Measurements from ENCODE around the gene WBP2.
"Not testable (repeated sequence)": the region's sequence is repeated elsewhere in the genome, so short reads cannot be mapped to it uniquely, and the experiment has no call there.

WBP2 gene

DNA sequence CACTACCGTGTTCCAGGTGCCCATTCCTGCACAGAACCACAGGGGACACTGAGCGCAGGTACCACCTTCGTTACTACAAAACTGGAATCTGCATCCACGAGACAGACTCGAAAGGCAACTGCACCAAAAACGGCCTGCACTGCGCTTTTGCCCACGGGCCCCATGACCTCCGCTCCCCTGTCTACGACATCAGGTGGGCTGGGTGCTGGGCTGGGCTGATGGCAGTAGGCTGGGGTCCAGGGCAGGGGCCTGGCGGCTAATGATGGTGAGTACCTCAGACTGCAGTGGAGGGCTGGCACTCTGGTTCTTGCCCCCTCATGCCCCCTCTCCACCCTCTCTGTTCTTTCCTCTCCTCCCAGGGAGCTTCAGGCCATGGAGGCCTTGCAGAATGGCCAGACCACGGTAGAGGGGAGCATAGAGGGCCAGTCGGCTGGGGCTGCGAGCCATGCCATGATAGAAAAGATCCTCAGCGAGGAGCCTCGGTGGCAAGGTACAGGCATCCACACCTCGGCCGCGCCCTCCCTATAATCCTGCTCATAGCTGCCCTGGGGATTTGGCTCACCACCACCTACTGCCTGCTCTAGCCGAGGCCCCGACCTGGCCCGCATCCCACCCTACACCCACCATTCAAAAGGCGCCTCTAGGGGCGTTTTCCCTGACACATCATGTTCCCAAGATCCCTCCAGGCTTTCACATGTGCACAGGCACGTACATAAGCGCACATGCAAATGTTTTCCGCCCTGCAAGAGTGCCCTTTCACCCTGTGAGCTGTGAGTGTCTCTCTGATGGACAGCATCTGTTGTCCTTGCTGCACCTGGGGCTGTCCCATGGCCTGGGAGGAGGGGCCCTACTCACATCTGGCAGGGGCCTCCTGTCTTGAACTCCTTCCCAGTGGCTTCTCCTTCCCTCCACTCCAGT, 42.8 kb downstream of the WBP2 start:
- no peak for DNase-seq

DNA sequence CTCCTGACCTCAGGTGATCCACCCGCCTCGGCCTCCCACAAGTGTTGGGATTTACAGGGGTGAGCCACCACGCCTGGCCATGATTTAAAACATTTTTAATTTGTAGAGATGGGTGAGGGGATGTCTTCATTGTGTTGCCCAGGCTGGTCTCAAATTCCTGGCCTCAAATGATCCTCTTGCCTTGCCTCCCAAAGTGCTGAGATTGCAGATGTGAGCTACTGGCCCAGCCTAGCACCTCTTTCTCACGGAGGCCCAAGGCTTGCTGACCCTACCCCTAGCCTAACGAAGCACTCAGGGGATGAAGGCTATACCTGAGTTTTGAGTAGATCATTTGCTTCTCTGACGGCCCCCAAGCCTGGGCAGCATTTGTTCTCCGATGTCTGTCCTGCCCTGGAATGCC, 44.0 kb downstream of the WBP2 start:
- DNase-seq = no peak

DNA sequence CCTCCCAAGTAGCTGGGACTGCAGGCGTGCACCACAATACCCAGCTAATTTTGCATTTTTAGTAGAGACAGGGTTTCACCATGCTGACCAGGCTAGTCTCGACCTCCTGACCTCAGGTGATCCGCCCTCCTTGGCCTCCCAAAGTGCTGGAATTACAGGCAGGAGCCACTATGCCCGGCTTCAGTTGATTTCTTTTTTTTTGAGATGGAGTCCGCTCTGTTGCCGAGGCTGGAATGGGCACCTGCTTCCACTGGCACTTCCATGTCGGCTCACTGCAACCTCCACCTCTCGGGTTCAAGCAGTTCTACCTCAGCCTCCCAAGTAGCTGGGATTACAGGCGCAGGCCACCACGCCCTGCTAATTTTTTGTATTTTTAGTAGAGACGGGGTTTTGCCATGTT, 44.4 kb downstream of the WBP2 start:
- not testable (repeated sequence) for DNase-seq

DNA sequence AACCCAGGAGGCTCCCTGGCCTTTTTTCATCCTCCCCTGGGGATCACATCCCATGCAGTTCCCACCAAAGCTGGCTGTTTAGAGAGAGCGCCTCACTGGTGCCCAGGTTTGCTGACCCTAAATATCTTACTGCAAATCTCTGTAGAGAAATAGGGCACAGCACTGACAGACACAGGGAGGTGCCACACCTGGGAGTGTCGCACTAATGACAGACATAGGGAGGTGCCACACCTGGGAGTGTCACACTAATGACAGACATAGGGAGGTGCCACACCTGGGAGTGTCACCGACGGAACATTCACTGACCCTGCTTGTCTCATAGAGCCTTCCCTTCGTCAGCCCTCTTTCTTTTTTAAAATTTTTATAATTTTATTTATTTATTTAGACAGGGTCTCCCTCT, 44.9 kb downstream of the WBP2 start:
- DNase-seq = no peak

DNA sequence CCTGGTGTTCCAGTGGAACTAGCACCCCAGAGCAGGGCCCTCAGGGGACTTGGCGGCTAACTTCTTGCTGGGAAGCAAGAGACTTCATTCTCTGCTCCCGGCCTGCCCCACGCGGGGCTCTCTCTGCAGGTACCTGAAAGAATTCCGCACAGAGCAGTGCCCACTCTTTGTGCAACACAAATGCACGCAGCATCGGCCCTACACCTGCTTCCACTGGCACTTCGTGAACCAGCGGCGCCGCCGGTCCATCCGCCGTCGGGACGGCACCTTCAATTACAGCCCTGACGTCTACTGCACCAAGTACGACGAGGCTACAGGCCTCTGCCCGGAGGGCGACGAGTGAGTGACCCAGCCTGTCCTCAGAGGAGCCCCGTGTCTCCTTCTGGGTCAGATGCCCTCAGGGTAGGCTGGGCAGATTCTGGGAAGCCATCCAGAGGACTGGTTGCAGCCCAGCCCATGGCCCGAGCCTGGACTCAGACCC, 45.5 kb downstream of the WBP2 start:
- DNase-seq = no peak

DNA sequence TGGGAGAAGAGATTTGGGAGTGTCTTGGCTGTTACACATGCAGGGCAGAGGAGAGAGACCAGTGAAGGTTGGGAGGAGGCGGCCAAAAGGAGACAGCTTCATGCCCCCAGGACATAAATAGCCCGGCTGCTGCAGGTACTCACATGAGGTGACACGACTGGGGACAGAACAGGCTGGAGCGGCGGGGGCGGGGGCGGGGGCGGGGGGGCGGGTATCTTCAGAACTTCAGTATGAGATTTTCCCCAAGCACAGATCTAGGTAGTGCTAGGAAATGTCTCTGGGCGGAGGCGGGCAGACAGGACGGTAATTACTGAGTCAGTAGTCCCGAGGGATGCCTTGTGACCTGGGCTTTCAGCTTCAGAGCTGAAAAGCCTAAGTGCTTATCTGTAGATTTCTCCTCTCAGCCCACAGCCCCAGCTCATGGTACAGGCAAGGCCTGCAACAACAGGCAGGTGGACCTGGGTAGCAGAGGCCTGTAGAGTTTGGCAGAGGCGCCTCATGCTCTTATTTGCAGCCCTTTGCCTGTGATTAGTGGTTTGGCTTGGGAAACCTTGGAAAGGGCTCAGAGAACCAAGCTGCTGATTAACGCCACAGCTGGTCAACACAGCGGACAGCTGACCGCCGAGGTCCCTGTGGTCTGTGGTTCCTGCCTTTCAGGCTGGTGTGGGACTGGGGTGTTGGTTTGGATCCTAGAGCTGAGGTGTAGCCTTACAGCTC, 46.1 kb downstream of the WBP2 start:
- peak in 1 of 2 experiments; percentile 41 for DNase-seq

DNA sequence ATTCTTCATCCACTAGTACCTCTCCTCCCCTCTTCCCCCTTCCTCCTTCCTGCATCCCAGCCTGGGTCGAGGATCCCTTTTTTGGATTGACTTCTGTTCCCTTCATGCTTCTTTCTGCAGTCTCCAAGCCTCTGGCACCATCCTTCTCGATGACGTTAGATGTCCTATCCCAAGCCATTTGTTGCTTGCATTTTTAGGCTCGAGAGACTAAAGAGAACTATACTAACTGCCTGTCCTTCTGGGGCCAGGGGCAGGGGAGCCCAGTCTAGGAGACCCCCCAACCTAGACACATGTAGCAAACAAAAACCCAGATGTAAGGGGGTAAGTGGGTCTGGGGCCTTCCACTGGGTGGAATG, 46.6 kb downstream of the WBP2 start:
- DNase-seq = no peak

DNA sequence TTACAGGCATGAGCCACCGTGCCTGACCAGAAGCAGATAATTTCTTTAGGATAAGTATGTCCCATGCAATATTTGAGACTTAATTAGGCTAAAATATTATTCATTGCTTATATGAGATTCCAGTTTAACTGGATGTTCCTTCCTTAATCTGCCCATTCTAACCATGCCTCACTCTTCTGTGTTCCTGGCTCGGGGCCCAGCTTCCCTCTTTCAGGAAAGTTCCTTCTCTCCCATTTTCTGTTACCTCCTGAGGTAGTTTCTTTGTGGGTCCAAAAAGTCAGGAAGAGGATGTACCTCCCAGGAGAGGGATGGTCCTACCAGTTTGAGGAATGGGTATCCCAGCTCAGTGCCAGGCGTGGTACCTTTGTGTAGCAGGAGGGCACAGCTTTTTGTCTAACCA, 47.3 kb downstream of the WBP2 start:
- DNase-seq = no peak

DNA sequence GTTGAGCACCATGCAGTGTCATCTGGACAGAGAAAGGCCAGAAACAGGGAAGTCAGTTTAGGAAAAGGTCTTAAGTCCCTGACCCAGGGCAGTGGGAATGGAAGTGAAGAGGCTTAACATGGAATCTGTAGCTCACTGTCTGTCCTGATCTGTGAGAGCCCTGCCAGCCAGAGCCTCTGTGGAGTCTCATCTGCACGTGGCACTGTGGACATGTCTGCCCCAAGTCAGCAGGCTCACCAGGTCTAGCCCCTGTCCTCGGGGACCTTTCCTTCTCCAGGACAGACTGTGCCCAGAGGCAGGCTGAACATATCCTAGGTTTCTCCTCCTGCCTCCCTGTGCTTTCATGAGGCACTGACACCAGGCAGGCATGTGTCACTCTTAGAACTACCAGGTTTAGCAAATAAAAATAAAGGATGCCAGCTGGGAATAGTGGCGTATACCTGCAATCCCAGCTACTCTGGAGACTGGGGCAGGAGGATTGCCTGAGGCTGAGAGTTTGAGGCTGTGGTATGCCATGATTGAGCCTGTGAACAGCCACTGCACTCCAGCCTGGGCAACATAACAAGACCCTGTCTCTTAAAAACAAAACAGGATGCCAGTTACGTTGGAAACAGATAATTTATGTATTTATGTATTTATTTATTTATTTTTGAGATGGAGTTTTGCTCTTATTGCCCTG, 48.2 kb downstream of the WBP2 start:
- DNase-seq = no peak

DNA sequence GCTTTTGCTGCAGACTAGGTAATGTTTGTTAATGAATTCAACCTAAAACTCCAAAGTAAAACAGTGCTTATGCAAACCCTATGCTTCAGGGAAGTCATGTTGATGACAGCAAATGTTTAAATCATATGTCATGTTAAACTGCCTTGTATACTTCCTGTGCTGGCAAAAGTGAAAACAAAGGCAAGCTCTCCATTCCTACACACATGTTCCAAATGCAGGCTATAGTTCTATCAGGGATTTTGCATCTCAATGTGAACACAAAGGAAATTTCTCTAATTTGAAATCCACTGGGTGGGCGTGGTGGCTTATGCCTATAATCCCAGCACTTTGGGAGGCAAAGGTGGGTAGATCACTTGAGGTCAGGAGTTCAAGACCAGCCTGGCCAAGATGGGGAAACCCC, 51.3 kb downstream of the WBP2 start:
- no peak for DNase-seq

DNA sequence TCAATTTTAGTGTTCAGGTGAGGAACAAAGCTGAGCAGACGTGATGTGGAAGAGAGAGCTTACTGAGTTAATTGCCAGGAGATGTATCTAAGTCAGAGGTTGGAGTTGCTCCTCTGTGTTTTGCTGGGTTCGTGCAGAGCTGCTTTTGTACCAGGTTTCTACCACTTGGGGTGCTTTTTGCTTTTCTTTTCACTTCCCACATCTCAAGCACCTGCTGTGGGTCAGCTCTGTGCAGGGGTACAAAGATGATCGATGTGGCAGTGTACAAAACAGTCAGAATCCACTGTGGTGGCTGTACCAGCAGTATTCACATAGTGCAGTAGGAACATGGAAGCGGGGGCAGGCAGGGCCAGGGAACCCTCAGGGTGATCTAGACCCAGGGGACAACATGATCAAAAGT, 55.7 kb downstream of the WBP2 start:
- no peak for DNase-seq

DNA sequence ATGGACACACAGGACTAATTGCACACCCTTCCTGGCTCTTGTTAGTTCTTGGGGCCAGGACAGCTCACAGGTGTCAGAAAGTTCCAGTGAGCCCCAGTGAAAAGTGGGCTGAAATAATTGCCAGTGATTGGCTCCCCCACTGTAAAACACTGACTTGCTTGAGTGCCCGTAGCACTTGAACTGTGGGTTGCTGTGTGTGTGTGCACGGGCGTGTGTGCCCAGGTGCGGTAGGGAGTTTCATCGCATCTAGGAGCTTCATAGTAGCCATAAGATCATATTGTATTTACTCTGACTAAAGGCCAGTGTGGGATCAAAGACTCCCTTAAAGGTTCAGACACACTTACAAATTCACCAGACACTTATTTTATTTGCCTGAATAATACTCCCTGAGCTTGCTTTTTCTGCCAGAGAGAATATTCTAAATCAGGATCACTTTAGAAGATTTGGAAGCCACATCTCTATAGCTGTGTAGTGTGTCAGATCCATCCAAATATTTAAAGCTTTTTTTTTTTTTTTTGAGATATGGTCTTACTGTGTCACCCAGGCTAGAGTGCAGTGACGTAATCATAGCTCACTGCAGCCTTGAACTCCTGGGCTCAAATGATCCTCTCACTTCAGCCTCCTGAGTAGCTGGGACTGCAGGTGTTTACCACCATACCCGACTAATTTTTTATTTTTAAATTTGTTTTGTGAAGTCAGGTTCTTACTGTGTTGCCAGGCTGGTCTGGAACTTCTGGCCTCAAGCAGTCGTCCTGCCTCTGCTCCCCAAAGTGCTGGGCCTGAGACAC, 59.1 kb downstream of the WBP2 start:
- DNase-seq = no peak
